HS-27A (cell line): ENCODE measurements around the gene HEMK1.
A peak's percentile ranks its signal among the peaks of the same experiment; 100 is the strongest.

ENCODE experiments used
- DNase-seq: peaks from one replicate; pipeline ENCODE4 v3.0.0-alpha.2; 2012; ENCODE audit warnings: low read depth, missing footprints

The HEMK1 gene

DNA sequence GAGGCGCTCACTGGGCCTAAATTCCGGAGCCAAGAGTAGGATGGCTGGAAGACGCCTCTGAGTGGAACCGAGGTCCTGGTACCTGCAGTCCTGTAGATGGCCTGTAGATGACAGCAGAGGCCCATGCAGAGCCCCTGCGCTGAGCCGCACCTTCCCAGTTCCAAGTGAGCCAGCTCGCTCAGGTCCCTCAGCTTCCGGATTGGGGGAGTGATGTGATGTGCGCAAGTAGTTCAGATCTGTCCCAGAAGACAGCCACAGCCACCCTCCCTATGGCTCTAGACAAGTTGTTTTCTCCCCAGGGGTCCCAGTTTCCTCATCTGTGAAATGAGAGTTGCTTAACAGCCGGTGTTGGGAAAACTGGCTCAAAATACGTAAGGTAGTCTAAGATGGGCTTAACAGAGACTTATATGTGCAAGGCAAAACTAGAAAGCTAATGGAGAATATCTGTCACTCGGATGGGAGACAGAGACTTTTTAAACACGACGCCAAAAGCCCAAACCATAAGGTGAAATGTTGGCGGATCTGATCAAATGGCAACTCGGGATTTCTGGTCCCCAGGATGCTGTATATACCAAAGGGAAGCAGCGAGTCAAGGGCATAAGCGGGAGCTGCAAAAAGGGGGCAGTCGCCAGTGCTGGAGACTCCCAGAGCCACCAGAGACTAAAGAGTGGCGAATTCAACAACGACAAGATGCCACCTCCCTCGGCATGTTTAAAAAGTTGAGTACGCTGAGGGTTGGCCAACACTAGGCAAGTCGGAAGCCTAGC is 46.9 kb downstream of the HEMK1 start:
- no peak for DNase-seq

DNA sequence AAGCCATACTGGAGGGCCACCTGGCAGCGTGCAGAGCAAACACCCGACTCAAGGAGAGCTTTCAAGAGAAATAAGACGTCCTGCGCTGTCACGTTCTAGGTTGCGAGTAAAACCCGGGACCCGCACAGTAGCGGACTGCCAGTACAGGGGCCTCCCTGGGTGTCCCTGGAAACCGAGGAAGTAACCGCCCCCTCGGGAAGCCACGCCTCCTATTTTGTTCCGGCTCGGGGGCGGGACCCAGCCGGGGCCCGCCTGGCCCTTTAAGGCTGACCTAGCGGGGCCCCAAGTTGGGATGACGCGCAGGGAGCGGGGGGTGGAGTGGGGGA is 47.4 kb downstream of the HEMK1 start:
- no peak for DNase-seq

DNA sequence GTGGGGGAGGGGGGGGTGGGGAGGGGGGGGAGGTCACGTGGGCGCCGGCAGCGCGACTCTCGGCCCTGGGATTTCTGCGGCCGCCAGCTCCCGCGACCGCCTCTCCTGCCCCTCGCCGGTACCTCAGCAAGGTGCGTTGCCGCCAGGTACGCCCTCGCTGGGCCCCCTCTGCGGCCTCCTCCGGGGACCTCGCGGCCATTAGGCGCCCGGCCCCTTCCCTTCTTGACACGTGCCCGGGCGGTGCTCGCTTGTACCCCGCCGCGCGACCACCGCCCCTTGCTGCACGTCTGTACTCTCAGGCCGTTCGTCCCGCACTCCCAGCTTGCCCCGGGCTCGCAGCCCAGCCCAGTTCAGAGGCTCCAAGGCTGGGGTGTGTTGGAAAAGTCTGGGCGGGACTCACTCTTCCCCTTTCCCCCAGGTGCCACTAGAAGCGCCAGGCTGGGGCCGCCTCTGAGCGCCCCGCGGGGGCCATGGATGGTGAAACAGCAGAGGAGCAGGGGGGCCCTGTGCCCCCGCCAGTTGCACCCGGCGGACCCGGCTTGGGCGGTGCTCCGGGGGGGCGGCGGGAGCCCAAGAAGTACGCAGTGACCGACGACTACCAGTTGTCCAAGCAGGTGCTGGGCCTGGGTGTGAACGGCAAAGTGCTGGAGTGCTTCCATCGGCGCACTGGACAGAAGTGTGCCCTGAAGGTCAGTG is 47.9 kb downstream of the HEMK1 start, which contains the start of gene MAPKAPK3:
MAPKAPK3 (plus strand) TSS at position 56 of the 696 bp plus-strand sequence; CDS start at position 471, 415 bp downstream.
- no peak for DNase-seq

- DNase-seq: no peak
Observed at GRCh38 chr3:50617911-50618481, 48.7 kb downstream of the HEMK1 start.

GRCh38 chr3:50620420-50620819 is 51.1 kb downstream of the HEMK1 start:
- DNase-seq: no peak

DNA sequence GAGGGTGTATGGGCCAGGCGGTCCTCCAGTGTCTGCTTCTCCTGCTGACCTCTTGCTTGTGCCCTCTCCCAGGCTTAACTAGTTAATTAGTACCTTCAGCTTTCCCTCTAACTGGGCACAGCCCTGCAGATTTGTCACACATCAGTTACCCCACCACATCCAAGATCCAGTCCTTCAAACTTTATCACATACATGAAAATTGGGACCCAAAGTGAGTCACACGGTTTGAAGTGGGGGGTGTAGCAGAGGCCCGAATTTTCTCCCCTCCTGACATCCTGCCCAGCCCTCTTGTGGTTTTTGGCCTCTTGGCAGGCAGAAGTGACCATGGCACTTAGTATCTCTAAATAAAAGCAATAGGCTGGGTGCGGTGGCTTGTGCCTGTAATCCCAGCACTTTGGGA is 51.5 kb downstream of the HEMK1 start:
- no peak for DNase-seq

- no peak for DNase-seq
Observed at GRCh38 chr3:50622881-50623280, 53.6 kb downstream of the HEMK1 start.

DNA sequence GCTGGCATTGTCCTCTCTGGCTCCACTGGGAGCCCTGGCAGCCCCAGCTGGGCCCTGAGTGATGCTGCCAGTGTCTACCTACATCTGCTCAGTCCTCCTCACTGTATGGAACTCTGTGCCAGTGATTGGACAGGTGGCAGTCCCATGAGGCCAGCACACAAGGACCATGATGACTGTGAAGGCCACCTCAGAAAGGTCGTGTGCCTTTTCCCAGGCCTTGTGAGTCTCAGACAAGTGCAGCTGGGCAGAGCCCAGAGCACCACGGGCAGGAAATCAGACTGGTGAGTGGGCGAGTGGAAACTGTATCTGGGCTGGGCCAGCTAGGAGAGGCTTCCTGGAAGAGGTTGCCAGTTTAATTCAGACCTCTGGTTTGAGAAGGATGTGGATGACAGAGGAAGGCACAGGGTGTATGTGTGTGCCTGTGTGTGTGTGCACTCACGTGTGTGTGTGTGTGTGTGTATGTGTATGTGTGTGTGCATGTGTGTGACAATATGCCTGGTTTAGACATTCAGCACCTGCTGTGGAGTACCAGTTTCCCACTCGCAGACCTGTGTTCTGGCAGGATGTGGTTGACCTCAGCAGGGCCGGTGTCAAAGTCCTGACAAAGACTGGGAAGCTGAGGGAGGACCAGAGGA is 54.6 kb downstream of the HEMK1 start:
- no peak for DNase-seq

GRCh38 chr3:50624634-50625033 is 55.3 kb downstream of the HEMK1 start:
- no peak for DNase-seq

DNA sequence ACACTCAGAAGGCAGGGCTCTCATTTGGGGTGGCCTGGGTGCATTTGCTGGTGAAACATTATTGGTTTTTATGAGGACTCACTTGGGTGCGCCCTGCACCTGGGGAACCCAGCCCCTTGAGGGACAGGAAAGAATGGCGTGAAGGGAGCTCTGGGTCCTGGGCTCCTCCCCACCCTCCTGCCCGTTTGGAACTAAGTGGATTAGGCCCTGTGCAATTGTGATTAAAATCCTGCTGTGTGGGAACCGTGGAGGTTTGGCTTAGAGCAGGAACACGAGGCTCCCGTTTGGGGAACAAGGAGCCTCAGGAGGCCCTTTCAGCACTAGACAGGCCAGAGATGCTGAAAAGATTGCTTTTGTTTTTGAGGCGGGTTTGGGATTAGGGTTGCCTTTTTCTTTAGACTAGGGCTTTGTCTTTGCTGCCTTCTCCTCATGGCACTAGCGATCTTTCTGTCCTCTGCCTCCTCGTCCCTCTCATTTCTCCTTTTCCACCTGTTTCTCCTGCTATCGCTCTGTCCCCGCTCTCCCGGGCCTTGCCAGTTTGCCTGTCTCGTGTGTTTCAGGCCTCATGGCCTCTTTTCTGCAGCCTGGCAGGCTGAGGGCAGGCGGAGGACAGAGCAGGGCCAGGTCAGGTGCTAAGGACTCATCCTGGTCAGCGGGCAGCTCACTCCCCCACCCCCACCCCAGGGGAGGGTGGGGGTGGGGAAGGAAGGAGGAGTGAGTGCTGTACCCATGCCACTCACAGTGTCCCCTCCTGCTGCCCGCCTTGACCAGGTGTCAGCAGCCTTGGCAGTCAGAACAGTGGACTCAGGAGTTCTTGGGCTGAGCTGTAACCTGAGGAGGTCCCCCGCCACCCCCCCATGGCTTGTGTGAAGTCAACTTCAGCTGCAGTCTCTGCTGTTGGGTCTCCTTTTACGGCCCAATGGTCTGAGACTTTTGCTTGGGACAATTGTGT is 56.2 kb downstream of the HEMK1 start:
- DNase-seq: no peak

DNA sequence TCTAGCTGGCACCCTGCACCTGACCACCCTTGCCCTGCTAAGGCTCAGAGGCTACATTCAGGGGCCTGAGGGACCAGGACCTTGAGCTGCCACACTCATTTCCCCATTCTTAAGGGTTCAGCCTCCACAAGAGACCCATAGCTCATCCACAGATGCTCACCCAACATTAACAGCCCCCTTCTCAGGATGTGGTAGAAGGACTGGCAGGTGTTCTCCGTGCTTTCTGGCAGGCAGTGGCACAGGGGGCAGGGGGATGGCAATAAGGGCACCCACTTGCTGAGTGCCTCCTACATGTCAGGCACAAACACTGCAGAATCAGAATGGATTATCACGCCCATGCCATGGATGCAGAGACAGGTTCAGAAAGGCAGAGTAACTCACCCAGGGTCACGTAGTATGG is 57.1 kb downstream of the HEMK1 start:
- DNase-seq: no peak

- peak; percentile 88 for DNase-seq
Observed at GRCh38 chr3:50627407-50628051, 58.2 kb downstream of the HEMK1 start.

DNA sequence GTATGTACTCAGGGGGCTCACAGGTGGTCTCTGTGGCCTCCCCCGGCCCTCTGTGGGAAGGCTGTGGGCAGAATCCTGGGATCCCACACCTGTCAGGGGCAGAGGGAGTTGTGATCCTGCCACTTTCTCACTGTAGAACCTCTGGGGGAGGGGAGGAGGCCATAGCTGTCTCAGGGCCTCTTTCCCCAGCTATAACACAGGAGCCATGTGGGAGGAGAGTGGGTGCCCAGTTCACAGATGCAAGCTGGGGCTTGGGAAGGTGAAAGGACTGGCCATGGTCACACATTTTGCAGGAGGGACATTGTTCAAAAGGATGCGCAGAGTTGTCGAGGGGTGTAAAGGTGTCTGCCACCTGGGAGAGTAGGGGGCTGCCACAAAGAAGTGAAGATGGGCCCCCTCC is 59.3 kb downstream of the HEMK1 start:
- DNase-seq: no peak

DNA sequence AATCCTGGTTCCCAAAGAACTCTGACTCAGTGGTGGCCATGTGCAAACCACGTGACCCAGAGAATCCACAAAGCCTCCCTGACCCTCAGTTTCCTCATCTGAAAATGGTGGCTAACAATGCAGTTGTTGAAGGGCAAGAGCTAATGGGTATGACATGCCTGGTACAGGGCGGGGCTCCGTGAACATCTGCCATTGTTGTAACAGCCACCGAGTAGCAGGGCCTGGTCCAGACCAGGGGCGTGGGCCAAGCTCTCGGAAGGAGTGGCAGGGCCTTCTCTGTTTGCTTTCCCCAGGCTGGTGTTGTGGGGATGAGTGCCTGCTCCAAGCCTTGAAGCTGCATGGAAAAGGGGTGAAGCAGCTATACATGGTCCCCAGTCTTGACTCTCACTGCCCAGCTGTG is 61.1 kb downstream of the HEMK1 start:
- DNase-seq: no peak

DNA sequence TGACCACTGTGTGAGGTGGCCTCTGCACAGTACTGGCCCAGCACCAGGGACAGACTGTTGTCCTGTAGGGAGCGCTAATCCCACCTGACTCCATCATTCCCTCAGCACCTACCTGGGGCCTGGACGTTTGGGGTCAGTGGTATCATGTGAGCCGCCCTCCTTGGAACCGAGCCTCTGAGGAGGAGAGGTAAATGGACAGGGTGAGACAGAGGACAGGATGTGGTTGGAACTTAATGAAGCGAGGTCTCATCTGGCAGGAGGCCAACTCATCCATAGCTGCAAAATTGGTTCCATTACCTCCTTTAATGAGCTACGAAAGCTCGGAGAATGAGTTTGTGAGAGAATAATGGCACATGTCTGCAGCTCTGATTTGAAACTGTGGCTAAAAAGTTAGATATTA is 61.6 kb downstream of the HEMK1 start:
- no peak for DNase-seq

GRCh38 chr3:50632450-50632849 is 63.1 kb downstream of the HEMK1 start:
- no peak for DNase-seq

- DNase-seq: no peak
Observed at GRCh38 chr3:50633230-50633790, 64.0 kb downstream of the HEMK1 start.

DNA sequence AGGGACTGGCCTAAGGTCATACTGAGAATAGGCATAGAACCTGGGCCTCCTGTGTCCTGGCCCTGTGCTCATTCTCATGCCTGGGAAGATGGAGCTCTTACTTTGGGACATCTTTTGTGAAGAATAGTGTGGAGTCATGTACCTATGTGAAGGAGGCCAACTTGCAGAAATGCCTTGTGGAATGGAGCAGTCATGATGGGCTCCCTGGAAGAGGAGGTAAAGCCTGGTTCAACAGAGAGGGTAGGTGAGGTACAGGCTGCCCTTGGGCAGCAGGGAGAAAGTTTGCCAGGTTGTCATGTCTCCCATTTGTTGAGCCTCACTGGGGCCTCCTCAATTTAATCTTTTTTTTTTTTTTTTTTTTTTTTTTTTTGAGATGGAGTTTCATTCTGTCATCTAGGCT is 65.7 kb downstream of the HEMK1 start:
- no peak for DNase-seq

DNA sequence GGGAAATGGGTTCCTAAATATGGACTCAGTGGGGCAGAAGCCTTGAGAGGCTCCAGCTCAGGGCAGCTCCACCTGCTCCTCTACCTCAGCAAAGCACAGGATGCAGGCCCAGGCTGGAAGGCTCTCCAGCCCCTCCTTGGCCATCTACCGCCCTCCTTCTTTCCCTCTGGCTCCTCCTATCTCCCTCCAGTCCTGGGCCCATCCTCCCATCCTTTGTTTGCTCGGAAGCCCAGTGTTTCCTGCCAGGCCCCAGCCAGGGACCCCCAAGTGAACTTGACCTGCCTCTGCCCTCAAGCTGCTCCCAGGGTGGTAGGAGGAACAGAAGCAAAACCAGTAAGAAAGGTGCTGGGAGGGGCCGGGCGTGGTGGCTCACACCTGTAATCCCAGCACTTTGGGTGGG is 67.7 kb downstream of the HEMK1 start:
- no peak for DNase-seq

DNA sequence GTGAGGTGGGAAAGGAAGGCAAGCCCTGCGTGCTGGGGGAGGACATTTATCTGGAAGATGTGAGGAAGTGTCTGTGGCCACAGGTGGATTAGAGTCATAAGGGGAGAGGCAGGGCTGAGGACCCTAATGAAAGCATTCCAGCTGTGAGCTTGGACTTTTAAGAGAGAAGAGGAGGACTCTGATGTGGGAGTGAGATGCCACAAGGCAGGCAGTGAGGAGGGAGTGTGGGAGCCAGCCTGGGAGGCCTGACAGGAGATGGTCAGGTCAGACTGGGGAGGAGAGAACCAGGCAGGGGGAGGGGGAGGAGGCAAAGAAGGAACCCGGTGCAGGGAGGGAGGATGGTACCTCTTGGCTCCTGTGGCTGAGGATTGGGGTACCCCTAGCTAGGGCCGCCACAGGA is 68.6 kb downstream of the HEMK1 start:
- no peak for DNase-seq

GRCh38 chr3:50639055-50639494 is 69.8 kb downstream of the HEMK1 start:
- no peak for DNase-seq
